Transverse colon (tissue), 4 donors: ENCODE data around the gene GMFB.

Experiments
- EP300 ChIP-seq: sonication (generic); formaldehyde crosslinking; IDR thresholded peaks from one replicate; pipeline ENCODE4 v1.6.1; 2017; ENCODE audit warnings: antibody characterized with exemption, low read depth
- POLR2A ChIP-seq: fragments of 450-650 bp; IDR thresholded peaks from one replicate; pipeline ENCODE4 v1.6.1; 2016; ENCODE audit warnings: antibody characterized with exemption, mild to moderate bottlenecking, moderate library complexity
- POLR2AphosphoS5 ChIP-seq, 3 donors: sonication (generic); formaldehyde crosslinking; IDR thresholded peaks; one replicate each; pipeline ENCODE4 v1.6.1; 2016; ENCODE audit warnings: antibody characterized with exemption in 3 of 3
- TF ChIP-seq, protein P1 (sequence below), 5 experiments: fragments of 200-600 bp in 3 of 5; fragments of 450-650 bp in 2 of 5; sonication (generic) in 3 of 5; IDR thresholded peaks; 1 replicate in 2 of 5; 2 replicates in 3 of 5; pipeline ENCODE4 v1.5.1; 2016 to 2017; ENCODE audit warnings: antibody characterized with exemption in 5 of 5, inconsistent platforms in 3 of 5, mild to moderate bottlenecking in 2 of 5, moderate library complexity in 1 of 5

DNA sequence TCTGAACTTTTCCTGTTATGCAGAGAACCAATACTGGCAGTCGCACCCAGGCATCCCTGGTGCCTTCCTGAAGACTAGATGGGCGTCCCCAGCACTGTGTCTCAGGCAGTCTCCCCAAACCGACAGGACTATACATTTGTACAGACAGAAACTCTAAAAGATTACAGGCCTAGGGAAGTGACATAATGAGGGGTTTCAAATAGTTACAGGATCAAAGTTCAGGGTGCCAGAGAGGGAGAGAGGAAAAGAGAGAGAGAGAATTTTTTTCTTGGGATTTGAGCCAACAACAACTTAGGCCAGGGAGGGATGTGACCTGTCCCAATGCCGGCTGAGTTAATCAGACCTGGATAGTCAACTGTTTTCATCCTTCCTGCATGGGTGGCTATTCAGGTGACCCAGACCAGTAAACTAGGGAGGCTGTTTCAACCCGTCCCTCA, 9.3 kb upstream of the GMFB start:
- no peak for TF ChIP-seq POLR2AphosphoS5 (IDR thresholded peaks at IDR 0.05)
- TF ChIP-seq, protein P1, sequence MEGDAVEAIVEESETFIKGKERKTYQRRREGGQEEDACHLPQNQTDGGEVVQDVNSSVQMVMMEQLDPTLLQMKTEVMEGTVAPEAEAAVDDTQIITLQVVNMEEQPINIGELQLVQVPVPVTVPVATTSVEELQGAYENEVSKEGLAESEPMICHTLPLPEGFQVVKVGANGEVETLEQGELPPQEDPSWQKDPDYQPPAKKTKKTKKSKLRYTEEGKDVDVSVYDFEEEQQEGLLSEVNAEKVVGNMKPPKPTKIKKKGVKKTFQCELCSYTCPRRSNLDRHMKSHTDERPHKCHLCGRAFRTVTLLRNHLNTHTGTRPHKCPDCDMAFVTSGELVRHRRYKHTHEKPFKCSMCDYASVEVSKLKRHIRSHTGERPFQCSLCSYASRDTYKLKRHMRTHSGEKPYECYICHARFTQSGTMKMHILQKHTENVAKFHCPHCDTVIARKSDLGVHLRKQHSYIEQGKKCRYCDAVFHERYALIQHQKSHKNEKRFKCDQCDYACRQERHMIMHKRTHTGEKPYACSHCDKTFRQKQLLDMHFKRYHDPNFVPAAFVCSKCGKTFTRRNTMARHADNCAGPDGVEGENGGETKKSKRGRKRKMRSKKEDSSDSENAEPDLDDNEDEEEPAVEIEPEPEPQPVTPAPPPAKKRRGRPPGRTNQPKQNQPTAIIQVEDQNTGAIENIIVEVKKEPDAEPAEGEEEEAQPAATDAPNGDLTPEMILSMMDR (IDR thresholded peaks at IDR 0.05): no peak
- no peak for TF ChIP-seq EP300
- TF ChIP-seq POLR2A: no peak
